Osteoblast (primary cell): ENCODE measurements around the gene FRAS1. TPM values are rescaled to one million over a fixed set of nuclear protein-coding genes. Genes with fewer than 3 reads are reported as not detected.

Experiments used
- DNase-seq: peaks from one replicate; pipeline ENCODE4 v3.0.0; 2011; ENCODE audit warnings: low spot score, mixed read lengths; ENCODE audit not compliant: insufficient read length; ENCODE audit errors: missing footprints
- H2AFZ ChIP-seq: 2 replicates; pipeline ENCODE4 v1.6.0; 2011; ENCODE audit warnings: mild to moderate bottlenecking, low read length
- H3K27ac ChIP-seq: 2 replicates; pipeline ENCODE4 v1.5.1; 2011; ENCODE audit warnings: mild to moderate bottlenecking, low read depth, low read length, moderate library complexity
- H3K27me3 ChIP-seq: 2 replicates; pipeline ENCODE4 v1.6.0; 2012; ENCODE audit warnings: mild to moderate bottlenecking, control low read depth, inconsistent platforms, low read length, moderate library complexity; ENCODE audit not compliant: insufficient read depth
- H3K36me3 ChIP-seq: 2 replicates; pipeline ENCODE4 v1.5.1; 2011; ENCODE audit warnings: mild to moderate bottlenecking, low read length, control low read depth, moderate library complexity; ENCODE audit not compliant: insufficient read depth
- H3K4me1 ChIP-seq: 2 replicates; pipeline ENCODE4 v1.5.1; 2011; ENCODE audit warnings: mild to moderate bottlenecking, low read length, control low read depth, moderate library complexity; ENCODE audit not compliant: insufficient read depth
- H3K4me2 ChIP-seq: 2 replicates; pipeline ENCODE4 v1.6.0; 2011; ENCODE audit warnings: mild to moderate bottlenecking, low read length; ENCODE audit not compliant: insufficient read depth
- H3K4me3 ChIP-seq: fragments of 200-600 bp; sonication (generic); 3 replicates; pipeline ENCODE4 v1.5.1; 2012; ENCODE audit warnings: mild to moderate bottlenecking, low read length, inconsistent platforms; ENCODE audit not compliant: insufficient read depth
- H3K79me2 ChIP-seq: 2 replicates; pipeline ENCODE4 v1.6.0; 2012; ENCODE audit warnings: mild to moderate bottlenecking, low read length, control low read depth, inconsistent platforms; ENCODE audit not compliant: insufficient read depth
- H3K9me3 ChIP-seq: 2 replicates; pipeline ENCODE4 v1.5.1; 2011; ENCODE audit warnings: low read depth, low read length, control low read depth
- H4K20me1 ChIP-seq: 2 replicates; pipeline ENCODE4 v1.6.0; 2012; ENCODE audit warnings: mild to moderate bottlenecking, low read length, control low read depth; ENCODE audit not compliant: insufficient read depth
- total RNA-seq: library from RNA; depleted of rRNA; stranded (reverse); fragments of >200 nt; gene quantifications from 2 replicates; pipeline ENCODE4 v1.2.3, GENCODE V29; 2012
- TF ChIP-seq, protein P1 (sequence below): IDR thresholded peaks from 2 replicates; pipeline ENCODE4 v1.5.1; 2011; ENCODE audit warnings: mild to moderate bottlenecking, low read depth, low read length, moderate library complexity; ENCODE audit errors: extremely low read depth

Gene FRAS1
- total RNA-seq, 1 donor, result 5.1 TPM

DNA sequence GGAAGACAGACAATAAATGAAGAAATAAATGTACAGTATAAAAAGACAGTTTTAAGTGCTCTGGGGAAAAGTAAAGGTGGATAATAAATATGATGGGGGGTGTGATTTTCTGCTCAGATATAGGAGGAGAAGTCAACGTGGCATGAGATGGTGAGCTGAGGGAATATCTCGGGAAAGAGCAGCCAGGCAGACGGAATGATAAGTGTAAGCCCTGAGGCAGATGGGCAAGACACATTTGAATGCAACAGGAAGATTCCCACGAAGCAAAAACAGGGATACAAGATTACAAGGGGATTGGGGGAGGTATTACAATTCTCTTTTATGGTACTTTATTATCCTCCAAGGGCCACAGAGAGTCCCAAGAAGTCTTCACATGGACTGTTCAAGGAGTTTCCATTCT is 505.6 kb downstream of the FRAS1 start:
- TF ChIP-seq, protein P1, sequence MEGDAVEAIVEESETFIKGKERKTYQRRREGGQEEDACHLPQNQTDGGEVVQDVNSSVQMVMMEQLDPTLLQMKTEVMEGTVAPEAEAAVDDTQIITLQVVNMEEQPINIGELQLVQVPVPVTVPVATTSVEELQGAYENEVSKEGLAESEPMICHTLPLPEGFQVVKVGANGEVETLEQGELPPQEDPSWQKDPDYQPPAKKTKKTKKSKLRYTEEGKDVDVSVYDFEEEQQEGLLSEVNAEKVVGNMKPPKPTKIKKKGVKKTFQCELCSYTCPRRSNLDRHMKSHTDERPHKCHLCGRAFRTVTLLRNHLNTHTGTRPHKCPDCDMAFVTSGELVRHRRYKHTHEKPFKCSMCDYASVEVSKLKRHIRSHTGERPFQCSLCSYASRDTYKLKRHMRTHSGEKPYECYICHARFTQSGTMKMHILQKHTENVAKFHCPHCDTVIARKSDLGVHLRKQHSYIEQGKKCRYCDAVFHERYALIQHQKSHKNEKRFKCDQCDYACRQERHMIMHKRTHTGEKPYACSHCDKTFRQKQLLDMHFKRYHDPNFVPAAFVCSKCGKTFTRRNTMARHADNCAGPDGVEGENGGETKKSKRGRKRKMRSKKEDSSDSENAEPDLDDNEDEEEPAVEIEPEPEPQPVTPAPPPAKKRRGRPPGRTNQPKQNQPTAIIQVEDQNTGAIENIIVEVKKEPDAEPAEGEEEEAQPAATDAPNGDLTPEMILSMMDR, result no peak
- H4K20me1 ChIP-seq, result no peaks in the 10 kb centered on the region
- H3K4me3 ChIP-seq, result no peak overlapping the region
- H3K27ac ChIP-seq, result no peak overlapping the region
- no peaks in the 10 kb centered on the region for H3K9me3 ChIP-seq
- peaks cover 42% of the 10 kb centered on the region for H3K4me1 ChIP-seq
- no peak overlapping the region for H3K4me2 ChIP-seq
- no peaks in the 10 kb centered on the region for H3K27me3 ChIP-seq
- H2AFZ ChIP-seq, result no peak overlapping the region
- no peak for DNase-seq
- H3K36me3 ChIP-seq, result no peaks in the 10 kb centered on the region
- H3K79me2 ChIP-seq, result no peaks in the 10 kb centered on the region

DNA sequence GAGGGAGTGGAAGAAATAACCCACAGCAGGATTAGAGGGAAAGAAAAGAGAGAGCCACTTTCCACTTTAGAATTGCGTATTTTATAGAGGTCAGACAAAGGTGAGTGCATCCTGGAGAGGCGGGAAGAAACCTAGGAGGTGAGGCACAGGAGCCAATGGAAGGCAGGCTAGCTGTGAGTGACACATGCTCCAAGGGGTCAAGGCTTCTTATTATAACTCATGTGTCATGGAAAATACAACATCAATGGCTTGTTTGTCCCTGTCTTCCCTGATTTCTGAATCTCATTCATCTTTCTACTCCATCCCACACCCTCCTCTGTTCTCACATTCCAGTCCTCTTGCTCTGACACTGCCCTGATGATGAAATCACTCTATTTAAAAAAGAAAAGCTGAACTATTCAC is 508.8 kb downstream of the FRAS1 start:
- no peak for DNase-seq
- no peaks in the 10 kb centered on the region for H3K36me3 ChIP-seq
- H3K4me3 ChIP-seq, result no peak overlapping the region
- peaks cover 49% of the 10 kb centered on the region for H3K4me1 ChIP-seq
- H2AFZ ChIP-seq, result no peak overlapping the region
- H4K20me1 ChIP-seq, result no peaks in the 10 kb centered on the region
- peak overlapping the region; percentile 21 for H3K4me2 ChIP-seq
- peak overlapping the region; percentile 8 for H3K27ac ChIP-seq
- no peaks in the 10 kb centered on the region for H3K79me2 ChIP-seq
- TF ChIP-seq, protein P1, result no peak
- no peaks in the 10 kb centered on the region for H3K9me3 ChIP-seq
- H3K27me3 ChIP-seq, result no peaks in the 10 kb centered on the region

DNA sequence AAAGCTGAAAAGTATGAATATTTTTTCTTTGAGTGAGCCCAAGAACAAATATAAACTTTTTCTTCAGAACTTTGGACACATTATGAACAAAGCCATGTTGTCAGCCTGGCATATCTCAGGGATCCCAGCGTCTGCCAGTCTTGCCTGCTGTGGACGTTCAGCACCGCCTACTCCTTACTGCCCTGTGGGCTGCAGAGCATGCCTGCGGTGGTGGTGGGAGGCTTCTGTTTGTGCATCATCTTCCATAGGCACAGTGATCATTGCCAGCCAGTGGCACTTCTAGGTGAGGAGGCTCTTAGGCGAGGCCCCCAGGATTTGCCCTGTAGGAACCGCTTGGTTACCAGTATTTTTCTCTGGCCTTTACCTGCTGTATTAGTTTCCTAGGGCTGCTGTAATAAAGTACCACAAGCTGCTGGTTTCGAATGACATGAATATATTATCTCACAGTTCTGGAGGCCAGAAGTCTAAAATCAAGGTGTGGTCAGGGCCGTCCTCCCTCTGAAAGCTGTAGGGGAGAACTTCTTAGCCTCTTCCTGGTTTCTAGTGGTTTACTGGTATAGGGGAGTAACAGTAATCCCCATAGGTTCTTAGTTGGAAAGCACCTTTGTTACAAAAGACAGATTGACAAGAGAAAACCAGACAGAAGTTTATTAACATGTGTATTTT is 509.8 kb downstream of the FRAS1 start:
- Histone ChIP-seq H3K27me3 (no peaks in the 10 kb centered on the region), H3K36me3 (no peaks in the 10 kb centered on the region), H4K20me1 (no peaks in the 10 kb centered on the region), H3K4me2 (no peak overlapping the region), H3K27ac (no peak overlapping the region), H3K4me1 (peaks cover 40% of the 10 kb centered on the region), H3K79me2 (no peaks in the 10 kb centered on the region), H3K9me3 (no peaks in the 10 kb centered on the region), H3K4me3 (no peak overlapping the region), H2AFZ (no peak overlapping the region)
- DNase-seq, result no peak
- TF ChIP-seq, protein P1, result no peak

- H3K79me2 ChIP-seq, result no peaks in the 10 kb centered on the region
- H3K27me3 ChIP-seq, result no peaks in the 10 kb centered on the region
- no peak overlapping the region for H3K27ac ChIP-seq
- H3K9me3 ChIP-seq, result no peaks in the 10 kb centered on the region
- H2AFZ ChIP-seq, result no peak overlapping the region
- no peaks in the 10 kb centered on the region for H3K36me3 ChIP-seq
- no peak overlapping the region for H3K4me2 ChIP-seq
- TF ChIP-seq, protein P1, result no peak
- no peaks in the 10 kb centered on the region for H4K20me1 ChIP-seq
- peaks cover 34% of the 10 kb centered on the region for H3K4me1 ChIP-seq
- DNase-seq, result no peak
- no peak overlapping the region for H3K4me3 ChIP-seq
These were observed 510.5 kb downstream of the FRAS1 start for GRCh38 chr4:78567500-78568060.
